Subcutaneous adipose tissue (tissue), 4 donors: ENCODE measurements around the gene HOXA5. TPM values are rescaled to one million over a fixed set of nuclear protein-coding genes. Genes with fewer than 3 reads are reported as not detected.

ENCODE experiments used
- total RNA-seq, 4 donors: library from RNA; depleted of rRNA; stranded (reverse); fragments of >200 nt; gene quantifications; one replicate each; pipeline ENCODE4 v1.1.0, GENCODE V29; 2016
- TF ChIP-seq, protein P1 (sequence below): fragments of 450-650 bp; IDR thresholded peaks from one replicate; pipeline ENCODE4 v1.5.1; 2016; ENCODE audit warnings: low read depth, mild to moderate bottlenecking, control low read depth, antibody characterized with exemption, moderate library complexity

Gene HOXA5
- total RNA-seq, 4 donors from 2014 or later = 2.9 to 6.4 (median 4.7) TPM

DNA sequence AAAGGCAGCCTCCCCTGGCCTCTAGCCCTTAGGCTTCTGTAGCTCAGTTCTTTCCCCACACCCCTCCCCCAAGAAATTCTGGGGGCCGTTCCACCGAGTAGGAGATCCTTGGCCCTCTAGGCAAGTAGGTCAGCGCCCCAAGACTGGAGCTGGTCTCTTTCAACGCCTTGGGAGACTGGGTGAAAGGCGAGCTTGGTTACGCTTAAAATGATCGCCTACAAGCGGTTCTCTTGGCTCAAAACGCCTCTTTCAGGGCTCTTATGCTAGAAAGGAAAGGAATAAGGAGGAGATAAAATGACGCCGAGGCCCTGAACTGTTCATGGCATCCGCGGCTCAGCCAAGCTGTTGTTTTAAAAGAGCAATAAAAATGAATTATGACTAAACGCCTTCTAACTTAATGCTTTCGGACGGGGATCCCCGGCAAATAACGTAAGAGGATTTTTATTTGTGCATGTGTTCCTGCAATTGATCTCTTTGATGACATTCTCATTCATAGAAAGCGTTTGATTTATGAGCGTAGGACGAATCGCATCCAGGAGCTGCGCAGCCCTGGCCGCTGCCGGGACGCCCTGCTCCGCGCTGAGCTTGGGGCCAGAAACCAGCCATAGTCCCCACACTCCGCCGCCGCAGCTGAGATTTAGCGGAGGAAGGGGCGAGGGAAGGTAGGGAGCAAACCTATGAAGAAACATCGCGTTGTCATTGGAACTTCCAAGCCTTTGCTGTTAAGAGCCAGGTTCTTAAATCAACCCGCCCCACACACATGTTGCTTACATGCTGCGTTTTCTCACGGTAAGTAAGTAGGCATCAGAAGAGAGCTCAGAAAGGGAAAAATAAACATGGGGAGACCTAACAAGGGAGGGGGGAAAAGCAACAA, 44.7 kb downstream of the HOXA5 start:
- TF ChIP-seq, protein P1, sequence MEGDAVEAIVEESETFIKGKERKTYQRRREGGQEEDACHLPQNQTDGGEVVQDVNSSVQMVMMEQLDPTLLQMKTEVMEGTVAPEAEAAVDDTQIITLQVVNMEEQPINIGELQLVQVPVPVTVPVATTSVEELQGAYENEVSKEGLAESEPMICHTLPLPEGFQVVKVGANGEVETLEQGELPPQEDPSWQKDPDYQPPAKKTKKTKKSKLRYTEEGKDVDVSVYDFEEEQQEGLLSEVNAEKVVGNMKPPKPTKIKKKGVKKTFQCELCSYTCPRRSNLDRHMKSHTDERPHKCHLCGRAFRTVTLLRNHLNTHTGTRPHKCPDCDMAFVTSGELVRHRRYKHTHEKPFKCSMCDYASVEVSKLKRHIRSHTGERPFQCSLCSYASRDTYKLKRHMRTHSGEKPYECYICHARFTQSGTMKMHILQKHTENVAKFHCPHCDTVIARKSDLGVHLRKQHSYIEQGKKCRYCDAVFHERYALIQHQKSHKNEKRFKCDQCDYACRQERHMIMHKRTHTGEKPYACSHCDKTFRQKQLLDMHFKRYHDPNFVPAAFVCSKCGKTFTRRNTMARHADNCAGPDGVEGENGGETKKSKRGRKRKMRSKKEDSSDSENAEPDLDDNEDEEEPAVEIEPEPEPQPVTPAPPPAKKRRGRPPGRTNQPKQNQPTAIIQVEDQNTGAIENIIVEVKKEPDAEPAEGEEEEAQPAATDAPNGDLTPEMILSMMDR = no peak

DNA sequence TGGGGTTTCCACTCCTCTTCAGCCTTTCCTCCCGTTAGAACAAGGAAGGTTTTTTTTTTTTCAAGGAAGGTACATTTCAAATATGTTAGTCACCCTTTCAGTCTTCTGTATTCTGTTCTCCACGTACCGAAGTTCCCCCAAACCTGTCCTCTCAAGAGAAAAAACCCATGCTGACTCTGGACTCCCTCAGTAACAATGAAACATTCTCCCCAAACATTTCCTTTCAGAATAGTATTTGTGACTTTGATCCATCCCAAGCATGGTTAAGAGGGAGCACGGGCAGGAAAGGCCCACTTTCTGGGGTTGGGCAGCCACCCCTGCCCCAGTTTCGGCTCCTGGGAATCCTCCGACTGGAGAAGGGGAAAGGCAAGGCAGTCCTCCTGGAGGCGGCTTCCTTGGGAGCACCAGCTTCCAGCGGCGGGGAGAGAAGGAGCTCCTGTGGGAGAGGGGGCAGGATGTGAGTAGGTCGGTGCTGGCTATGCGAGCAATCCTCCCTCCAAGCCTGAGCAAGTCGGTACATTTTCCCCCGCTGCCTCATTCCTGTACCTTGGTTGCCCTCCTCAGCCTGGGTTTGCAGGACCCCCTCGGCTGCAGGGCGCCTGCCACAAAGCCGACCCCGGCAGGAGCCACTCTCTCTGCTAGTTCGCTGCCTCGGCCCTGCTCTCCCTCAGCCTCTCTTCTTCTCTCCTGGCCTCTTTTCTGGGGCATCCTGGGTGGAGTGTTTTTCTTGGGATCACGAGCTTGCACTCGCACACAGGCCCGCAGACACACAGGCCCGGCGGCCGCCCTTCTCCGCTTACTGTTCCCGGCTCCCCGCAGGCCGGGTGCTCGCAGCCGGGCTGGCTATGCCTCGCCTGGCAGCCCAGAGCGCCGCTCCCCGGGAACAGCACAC, 45.5 kb downstream of the HOXA5 start:
- TF ChIP-seq, protein P1 = no peak

DNA sequence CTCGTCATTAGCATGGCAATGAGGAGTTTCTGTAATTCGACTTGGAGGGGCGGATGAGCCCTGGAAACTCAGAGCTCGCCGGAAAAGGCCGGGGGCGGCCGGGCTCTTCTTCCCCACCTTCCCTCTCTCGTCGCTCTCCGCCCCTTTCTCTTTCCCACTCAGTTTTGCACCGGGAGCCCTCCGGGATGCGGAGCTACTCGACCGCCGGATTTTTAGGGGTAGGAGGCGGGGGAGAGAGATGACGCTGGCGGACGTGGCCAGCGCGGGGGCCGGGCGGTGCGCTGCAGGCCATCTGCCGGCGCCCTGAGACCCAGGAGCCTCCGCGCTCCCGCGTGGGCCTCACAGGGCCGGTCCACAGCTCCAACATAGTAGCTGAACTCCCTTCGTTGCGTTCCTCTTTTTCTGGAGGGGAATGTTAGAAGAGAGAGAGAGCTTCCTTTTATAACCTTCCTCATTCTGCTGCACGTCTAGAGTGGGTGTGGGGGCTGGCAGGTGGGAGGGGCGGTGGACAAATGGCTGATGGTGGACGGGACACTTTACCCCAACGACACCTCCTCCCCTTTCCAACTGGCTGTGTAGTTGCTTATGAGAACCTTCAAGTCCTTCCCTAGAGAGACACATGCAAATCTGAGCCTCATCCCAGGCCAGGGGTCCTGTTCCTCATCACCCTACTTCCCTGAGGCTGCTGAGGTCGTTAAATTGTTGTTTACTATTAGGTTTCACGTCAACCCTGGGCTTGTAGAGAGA, 46.5 kb downstream of the HOXA5 start:
- TF ChIP-seq, protein P1 = no peak

DNA sequence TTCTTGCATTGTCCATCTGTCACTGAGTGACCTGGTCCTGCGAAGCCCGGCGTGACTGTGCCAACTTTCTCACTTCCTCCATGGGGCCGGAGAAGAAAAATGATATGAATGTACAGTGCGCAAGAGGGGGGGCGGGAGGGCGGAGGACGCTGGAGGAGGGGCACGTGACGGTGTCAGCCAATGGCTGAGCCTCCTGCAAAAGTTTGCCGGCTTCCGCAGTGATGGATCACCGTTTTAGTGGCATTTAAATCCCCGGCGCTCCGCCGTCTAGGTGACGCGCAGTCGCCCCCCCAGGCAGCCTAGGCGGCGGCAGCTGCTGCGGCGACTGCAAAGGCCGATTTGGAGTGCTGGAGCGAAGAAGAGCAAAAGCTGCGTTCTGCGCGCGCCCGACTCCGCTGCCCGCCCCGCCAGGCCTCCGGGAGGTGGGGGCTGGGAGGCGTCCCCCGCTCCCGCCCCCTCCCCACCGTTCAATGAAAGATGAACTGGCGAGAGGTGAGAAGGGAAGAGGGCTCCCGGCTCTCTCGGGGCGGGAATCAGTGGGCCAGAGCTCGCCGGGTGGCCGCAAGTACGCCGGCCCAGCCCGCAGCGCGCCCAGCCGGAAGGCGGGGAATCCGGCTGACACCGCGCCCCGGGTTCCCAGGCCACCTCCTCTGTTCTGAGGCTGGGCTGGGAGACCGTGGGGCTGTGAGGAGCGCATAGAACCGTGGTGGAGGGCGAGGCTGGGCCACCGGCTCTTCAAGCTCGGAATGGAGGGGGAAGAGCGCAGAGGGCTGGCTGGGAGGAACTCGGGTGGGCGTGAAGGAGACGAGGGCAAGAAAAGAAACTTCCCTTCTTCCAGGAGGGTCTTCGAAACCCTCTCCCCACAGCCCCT, 47.3 kb downstream of the HOXA5 start, which contains the start of gene HOXA1:
Gene HOXA1 (minus strand): TSS at position 104 of the 871 bp plus-strand sequence. CDS start 88 bp downstream, at position 16.
- TF ChIP-seq, protein P1 = no peak

DNA sequence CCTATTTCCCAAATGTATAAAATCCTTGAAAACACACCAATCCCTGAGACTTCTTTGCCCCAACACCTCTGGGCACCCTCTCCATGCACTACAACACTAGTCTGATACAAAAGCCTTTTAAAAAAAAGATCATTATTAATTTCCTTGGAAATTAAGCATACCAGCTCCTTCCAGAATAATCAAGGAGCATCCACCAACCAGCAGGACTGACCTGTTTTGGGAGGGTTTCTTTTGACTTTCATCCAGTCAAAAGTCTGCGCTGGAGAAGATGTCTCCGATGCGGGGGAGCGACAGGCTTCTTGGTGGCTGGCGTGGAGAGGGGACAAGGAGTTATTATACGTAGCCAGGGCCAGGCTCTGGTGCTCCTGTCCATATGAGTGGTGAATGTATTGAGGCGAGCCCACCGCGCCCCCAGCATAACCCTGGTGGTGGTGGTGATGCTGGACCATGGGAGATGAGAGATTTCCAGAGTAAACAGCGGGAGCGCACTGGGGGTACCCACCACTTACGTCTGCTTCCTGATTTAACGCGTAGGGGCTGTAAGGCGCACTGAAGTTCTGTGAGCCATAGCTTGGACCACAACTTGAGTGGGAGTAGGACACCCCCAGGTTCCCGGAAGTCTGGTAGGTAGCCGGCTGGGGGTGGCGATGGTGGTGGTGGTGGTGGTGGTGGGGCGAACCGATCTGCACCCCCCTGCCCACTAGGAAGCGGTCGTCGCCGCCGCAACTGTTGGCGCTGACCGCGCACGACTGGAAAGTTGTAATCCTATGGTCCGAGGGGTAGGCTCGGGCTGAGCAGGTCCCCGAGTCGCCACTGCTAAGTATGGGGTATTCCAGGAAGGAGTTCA, 48.2 kb downstream of the HOXA5 start:
- TF ChIP-seq, protein P1 = no peak
